K562 (cell line): ENCODE data around the gene CDC45. TPM values are rescaled to one million over a fixed set of nuclear protein-coding genes. Genes with fewer than 3 reads are reported as not detected.

ENCODE experiments used
- ATAC-seq: fragments of 200-7000 bp; cut with Tn5 transposase; 3 replicates; pipeline ENCODE4 v1.9.1; 2020; ENCODE audit warnings: moderate library complexity
- BruUV-seq: library from RNA; stranded (reverse); fragments of 400-500 nt; replicated peaks from 2 replicates; lab custom pipeline; 2021; lab: Mats Ljungman, UMichigan
- CTCF ChIA-PET: fragments of 300-600 bp; formaldehyde crosslinking; extraction: SDS; loops from one replicate; lab custom pipeline; 2021; ENCODE audit warnings: low intra/inter-chr PET ratio; lab: Yijun Ruan, JAX
- POLR2A ChIA-PET: fragments of 300-600, 350-650 bp; sonication (Branson Sonifier 250); formaldehyde crosslinking; extraction: SDS; loops from one replicate; lab custom pipeline; 2021; ENCODE audit warnings: antibody characterized with exemption, inconsistent platforms; lab: Yijun Ruan, JAX
- DNase-seq, 4 experiments: peaks; one replicate each; pipeline versions ENCODE4 v3.0.0 to v3.0.0-alpha.2; 2011 to 2018; ENCODE audit warnings: low spot score in 3 of 4, mixed read lengths in 3 of 4; ENCODE audit errors: extremely low read depth in 1 of 4
- FAIRE-seq: peaks from 2 replicates; lab custom pipeline; 2011; peaks lifted over from hg19 to GRCh38; lab: Jason Lieb, UNC
- H2AFZ ChIP-seq: 2 replicates; pipeline ENCODE4 v1.6.0; 2011; ENCODE audit warnings: low read depth, low read length, control low read depth, inconsistent platforms
- H3K27ac ChIP-seq: fragments of 200-600 bp; 3 replicates; pipeline ENCODE4 v1.8.0; 2011; ENCODE audit warnings: low read depth, mild to moderate bottlenecking, control low read depth, inconsistent platforms, low read length, moderate library complexity, mixed read lengths; ENCODE audit errors: extremely low read depth
- H3K27me3 ChIP-seq, 2 experiments: fragments of 300-600 bp in 1 of 2; 2 replicates in 1 of 2; 3 replicates in 1 of 2; pipeline versions ENCODE4 v1.6.0 to v1.8.0; 2011; ENCODE audit warnings: inconsistent platforms in 2 of 2, low read length in 2 of 2, mild to moderate bottlenecking in 1 of 2, mixed read lengths in 1 of 2, moderate library complexity in 1 of 2; ENCODE audit not compliant: control insufficient read depth in 2 of 2, insufficient read depth in 2 of 2
- H3K36me3 ChIP-seq: fragments of 300-600 bp; 3 replicates; pipeline ENCODE4 v1.8.0; 2011; ENCODE audit warnings: mild to moderate bottlenecking, low read length, inconsistent platforms; ENCODE audit not compliant: control insufficient read depth, insufficient read depth
- H3K4me1 ChIP-seq, 2 experiments: fragments of 200-600 bp in 1 of 2; replicated peaks in 1 of 2; 2 replicates in 1 of 2; 3 replicates in 1 of 2; pipeline versions ENCODE4 v1.5.1 to v1.8.0; 2011; ENCODE audit warnings: inconsistent platforms in 2 of 2, low read length in 2 of 2, mild to moderate bottlenecking in 1 of 2, mixed read lengths in 1 of 2, moderate library complexity in 1 of 2; ENCODE audit not compliant: control insufficient read depth in 2 of 2, insufficient read depth in 2 of 2
- H3K4me2 ChIP-seq: 2 replicates; pipeline ENCODE4 v1.6.1; 2011; ENCODE audit warnings: low read length, control low read depth, inconsistent platforms, mixed read lengths; ENCODE audit not compliant: insufficient read depth
- H3K4me3 ChIP-seq: fragments of 200-600 bp; sonication (generic), shearing (Covaris generic); 2 replicates; pipeline ENCODE4 v1.5.1; 2016; ENCODE audit warnings: control low read depth, inconsistent platforms
- H3K79me2 ChIP-seq: fragments of 200-600 bp; 3 replicates; pipeline ENCODE4 v1.8.0; 2011; ENCODE audit warnings: low read length, inconsistent platforms; ENCODE audit not compliant: control insufficient read depth, insufficient read depth
- H3K9ac ChIP-seq, 2 experiments: 2 replicates each; pipeline versions ENCODE4 v1.6.0 to v1.6.1; 2011; ENCODE audit warnings: low read depth in 2 of 2, low read length in 2 of 2, control low read depth in 1 of 2, inconsistent platforms in 1 of 2, mild to moderate bottlenecking in 1 of 2, mixed read lengths in 1 of 2; ENCODE audit not compliant: insufficient read depth in 1 of 2
- H3K9me1 ChIP-seq: one replicate; pipeline ENCODE4 v1.6.0; 2011; ENCODE audit warnings: inconsistent platforms, mild to moderate bottlenecking, low read length, moderate library complexity; ENCODE audit not compliant: control insufficient read depth, insufficient read depth
- H3K9me3 ChIP-seq: replicated peaks from 2 replicates; pipeline ENCODE4 v1.5.1; 2011; ENCODE audit warnings: low read depth, low read length, inconsistent platforms; ENCODE audit not compliant: control insufficient read depth, insufficient read depth
- H4K20me1 ChIP-seq: replicated peaks from 2 replicates; pipeline ENCODE4 v1.6.1; 2011; ENCODE audit warnings: low read length, inconsistent platforms, mixed read lengths; ENCODE audit not compliant: control insufficient read depth, insufficient read depth
- MEF2A ChIP-seq: IDR thresholded peaks from 2 replicates; pipeline ENCODE4 v1.6.1; 2011; ENCODE audit warnings: low read depth, mild to moderate bottlenecking, low read length, moderate library complexity; ENCODE audit not compliant: control insufficient read depth
- NBN ChIP-seq: fragments of 450-650 bp; IDR thresholded peaks from 2 replicates; pipeline ENCODE4 v1.6.1; 2016; ENCODE audit warnings: low read depth, mild to moderate bottlenecking
- SIN3A ChIP-seq, 2 experiments: fragments of 150-350 bp in 1 of 2; IDR thresholded peaks; 2 replicates each; pipeline ENCODE4 v1.6.1; 2011 to 2016; ENCODE audit warnings: borderline replicate concordance in 2 of 2, low read depth in 2 of 2, low read length in 2 of 2, mild to moderate bottlenecking in 2 of 2, moderate library complexity in 2 of 2; ENCODE audit not compliant: control insufficient read depth in 1 of 2
- SMC3 ChIP-seq: conservative IDR thresholded peaks from 2 replicates; pipeline ENCODE4 v1.6.1; 2011; ENCODE audit warnings: low read depth, low read length, improper control_type of control experiment; ENCODE audit not compliant: insufficient read depth
- XRCC3 ChIP-seq: fragments of 450-650 bp; IDR thresholded peaks from 2 replicates; pipeline ENCODE4 v1.6.1; 2017; ENCODE audit warnings: mild to moderate bottlenecking, moderate library complexity
- ZNF23 ChIP-seq: fragments of 250-450 bp; sonication (Bioruptor Pico); IDR thresholded peaks from 2 replicates; pipeline ENCODE4 v1.4.0; 2020; ENCODE audit warnings: mild to moderate bottlenecking
- ZNF436 ChIP-seq: fragments of 250-450, 450-650 bp; sonication (Bioruptor Pico); formaldehyde crosslinking; IDR thresholded peaks from 2 replicates; pipeline ENCODE4 v1.7.0; 2020; ENCODE audit warnings: mild to moderate bottlenecking
- ZNF561 ChIP-seq: fragments of 450-650 bp; formaldehyde crosslinking; conservative IDR thresholded peaks from 2 replicates; pipeline ENCODE4 v1.4.0; 2020; ENCODE audit warnings: mild to moderate bottlenecking, moderate library complexity
- WGBS: fragments of 100-300 bp; shearing (Covaris generic); methylation state at CpG from one replicate; pipeline ENCODE4 v1.1.6; 2016; ENCODE audit warnings: low coverage, mixed read lengths; ENCODE audit not compliant: insufficient coverage; ENCODE audit errors: missing lambda C conversion rate; 5-methylcytosine and 5-hydroxymethylcytosine counted together
- in situ Hi-C: fragments of 300-500 bp; cut with MboI; formaldehyde crosslinking; loops from 4 replicates; pipeline ENCODE4 v1.15.0; 2018; ENCODE audit warnings: inconsistent platforms, mixed read lengths
- intact Hi-C: fragments of 100-400 bp; cut with micrococcal nuclease; formaldehyde crosslinking; loops from 2 replicates; pipeline ENCODE4 v1.14.2; 2022
- polyA plus RNA-seq, 8 experiments: library from polyadenylated mRNA; depleted of rRNA in 4 of 8; stranded (reverse) in 5 of 8; unstranded in 3 of 8; fragments of >200 nt; fragmentation: Nextera tagmentation in 2 of 8; fragmentation: Illumina TruSeq in 1 of 8; extraction: Ambion mirVana in 2 of 8; extraction: Trizol in 1 of 8; gene quantifications; 2 replicates each; pipeline versions ENCODE4 v1.2.1 to v1.2.3, GENCODE V29; 2011 to 2014; ENCODE audit warnings: inconsistent platforms in 1 of 8, missing spikeins in 1 of 8
- total RNA-seq, 7 experiments: library from RNA; depleted of rRNA in 6 of 7; stranded (reverse); fragments of >200 nt in 6 of 7; fragmentation: Illumina TruSeq in 2 of 7; extraction: Trizol in 2 of 7; gene quantifications; 2 replicates each; pipeline versions ENCODE4 v1.2.1 to v1.2.3, GENCODE V29; 2011 to 2021; ENCODE audit warnings: low replicate concordance in 1 of 7
- TF ChIP-seq, protein P1 (sequence below), 2 experiments: IDR thresholded peaks; 2 replicates each; pipeline ENCODE4 v1.6.1; 2012; ENCODE audit warnings: improper control_type of control experiment in 2 of 2, low read depth in 2 of 2, low read length in 2 of 2, borderline replicate concordance in 1 of 2
- TF ChIP-seq, protein P2 (sequence below): sonication (generic); formaldehyde crosslinking; IDR thresholded peaks from 2 replicates; pipeline ENCODE4 v1.8.0; 2022; ENCODE audit warnings: mild to moderate bottlenecking, low read depth, missing genetic modification reagents
- TF ChIP-seq, protein P3 (sequence below): sonication (generic); formaldehyde crosslinking; IDR thresholded peaks from 2 replicates; pipeline ENCODE4 v1.8.0; 2022; ENCODE audit warnings: mild to moderate bottlenecking, missing genetic modification reagents

CDC45 gene
- total and polyA plus RNA-seq, 9 of the 15 experiments (the other 6 are each of a cell fraction or from before 2014, with no cell fraction given), result 251 to 580 (median 410) TPM

DNA sequence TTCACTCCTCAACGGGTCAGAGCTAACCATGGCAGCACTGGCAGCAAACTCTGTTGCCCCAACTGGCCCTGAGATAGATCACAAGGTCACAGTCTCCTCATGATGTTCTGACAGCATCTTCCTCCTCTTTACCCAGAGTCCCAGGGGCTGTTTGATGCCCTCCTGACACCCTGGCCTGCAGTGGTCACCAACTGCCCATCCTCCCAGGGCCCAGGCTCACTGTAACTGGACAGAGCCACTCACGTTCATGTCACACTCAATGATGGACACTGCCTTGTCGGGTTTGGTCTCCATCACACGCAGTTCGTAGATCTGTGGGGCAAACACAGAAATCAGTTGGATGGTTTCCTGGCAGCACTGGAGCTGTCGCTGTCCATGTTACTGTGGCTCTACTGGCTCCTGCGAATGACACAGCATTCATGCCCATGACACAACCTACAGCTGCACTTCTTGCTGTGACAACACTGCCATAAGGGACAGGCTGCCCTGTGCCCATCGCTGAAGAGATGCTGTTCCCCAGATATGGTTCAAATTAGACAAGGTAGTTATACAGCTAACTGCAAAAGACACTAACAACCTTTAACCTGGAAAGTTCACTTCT lies 21.8 kb upstream of the CDC45 start (continued):
- TF ChIP-seq, protein P1, sequence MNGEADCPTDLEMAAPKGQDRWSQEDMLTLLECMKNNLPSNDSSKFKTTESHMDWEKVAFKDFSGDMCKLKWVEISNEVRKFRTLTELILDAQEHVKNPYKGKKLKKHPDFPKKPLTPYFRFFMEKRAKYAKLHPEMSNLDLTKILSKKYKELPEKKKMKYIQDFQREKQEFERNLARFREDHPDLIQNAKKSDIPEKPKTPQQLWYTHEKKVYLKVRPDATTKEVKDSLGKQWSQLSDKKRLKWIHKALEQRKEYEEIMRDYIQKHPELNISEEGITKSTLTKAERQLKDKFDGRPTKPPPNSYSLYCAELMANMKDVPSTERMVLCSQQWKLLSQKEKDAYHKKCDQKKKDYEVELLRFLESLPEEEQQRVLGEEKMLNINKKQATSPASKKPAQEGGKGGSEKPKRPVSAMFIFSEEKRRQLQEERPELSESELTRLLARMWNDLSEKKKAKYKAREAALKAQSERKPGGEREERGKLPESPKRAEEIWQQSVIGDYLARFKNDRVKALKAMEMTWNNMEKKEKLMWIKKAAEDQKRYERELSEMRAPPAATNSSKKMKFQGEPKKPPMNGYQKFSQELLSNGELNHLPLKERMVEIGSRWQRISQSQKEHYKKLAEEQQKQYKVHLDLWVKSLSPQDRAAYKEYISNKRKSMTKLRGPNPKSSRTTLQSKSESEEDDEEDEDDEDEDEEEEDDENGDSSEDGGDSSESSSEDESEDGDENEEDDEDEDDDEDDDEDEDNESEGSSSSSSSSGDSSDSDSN (IDR thresholded peaks at IDR 0.05; ENCODE audit: borderline replicate concordance in 1 of 2, low read depth in 2 of 2, low read length in 2 of 2), result no peak
- TF ChIP-seq MEF2A (no peak), NBN (no peak), SMC3 (no peak)
- TF ChIP-seq, protein P2, sequence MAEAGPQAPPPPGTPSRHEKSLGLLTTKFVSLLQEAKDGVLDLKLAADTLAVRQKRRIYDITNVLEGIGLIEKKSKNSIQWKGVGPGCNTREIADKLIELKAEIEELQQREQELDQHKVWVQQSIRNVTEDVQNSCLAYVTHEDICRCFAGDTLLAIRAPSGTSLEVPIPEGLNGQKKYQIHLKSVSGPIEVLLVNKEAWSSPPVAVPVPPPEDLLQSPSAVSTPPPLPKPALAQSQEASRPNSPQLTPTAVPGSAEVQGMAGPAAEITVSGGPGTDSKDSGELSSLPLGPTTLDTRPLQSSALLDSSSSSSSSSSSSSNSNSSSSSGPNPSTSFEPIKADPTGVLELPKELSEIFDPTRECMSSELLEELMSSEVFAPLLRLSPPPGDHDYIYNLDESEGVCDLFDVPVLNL (CRISPR knock-in tag), result no peak

DNA sequence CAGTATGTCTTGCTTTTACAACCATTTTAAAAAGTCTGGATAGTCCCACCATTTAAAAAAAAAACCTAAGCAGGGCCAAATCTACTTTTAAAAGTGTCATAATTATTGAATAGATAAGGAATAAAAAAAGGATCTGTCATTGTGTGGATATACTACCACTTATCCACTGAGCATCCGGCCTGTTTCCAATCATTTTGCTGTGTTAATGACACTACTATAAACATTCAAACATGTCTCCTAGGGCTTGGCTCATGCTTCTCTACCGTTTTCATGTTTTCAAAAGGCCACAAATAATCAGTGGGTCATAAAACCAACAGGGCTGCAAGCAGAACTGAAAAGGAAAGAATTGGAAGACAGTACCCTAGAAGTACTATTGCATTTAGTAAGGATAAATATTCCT lies 19.7 kb upstream of the CDC45 start:
- intact Hi-C loops, result no loop called here
- H3K36me3 ChIP-seq, result peaks cover 96% of the 10 kb centered on the region
- CTCF ChIA-PET, result no interaction called here
- TF ChIP-seq ZNF436, result 0 out of 2 replicates have a peak, but pooled peaks have one; percentile 5
- 0 out of 2 replicates have a peak, but pooled peaks have one; percentile 10 for TF ChIP-seq ZNF561 (CRISPR knock-in tag)
- TF ChIP-seq, protein P3, sequence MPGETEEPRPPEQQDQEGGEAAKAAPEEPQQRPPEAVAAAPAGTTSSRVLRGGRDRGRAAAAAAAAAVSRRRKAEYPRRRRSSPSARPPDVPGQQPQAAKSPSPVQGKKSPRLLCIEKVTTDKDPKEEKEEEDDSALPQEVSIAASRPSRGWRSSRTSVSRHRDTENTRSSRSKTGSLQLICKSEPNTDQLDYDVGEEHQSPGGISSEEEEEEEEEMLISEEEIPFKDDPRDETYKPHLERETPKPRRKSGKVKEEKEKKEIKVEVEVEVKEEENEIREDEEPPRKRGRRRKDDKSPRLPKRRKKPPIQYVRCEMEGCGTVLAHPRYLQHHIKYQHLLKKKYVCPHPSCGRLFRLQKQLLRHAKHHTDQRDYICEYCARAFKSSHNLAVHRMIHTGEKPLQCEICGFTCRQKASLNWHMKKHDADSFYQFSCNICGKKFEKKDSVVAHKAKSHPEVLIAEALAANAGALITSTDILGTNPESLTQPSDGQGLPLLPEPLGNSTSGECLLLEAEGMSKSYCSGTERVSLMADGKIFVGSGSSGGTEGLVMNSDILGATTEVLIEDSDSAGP (CRISPR knock-in tag), result 0 out of 2 replicates have a peak, but pooled peaks have one; percentile 5
- TF ChIP-seq XRCC3, result 0 out of 2 replicates have a peak, but pooled peaks have one; percentile 24
- no peak for TF ChIP-seq SIN3A (IDR thresholded peaks at IDR 0.05; ENCODE audit: borderline replicate concordance in 2 of 2, control insufficient read depth in 1 of 2, low read depth in 2 of 2, low read length in 2 of 2)
- 0 out of 2 replicates have a peak, but pooled peaks have one; percentile 25 for TF ChIP-seq ZNF23 (CRISPR knock-in tag)

More for the DNA sequence above, 19.7 kb upstream of the CDC45 start:
- H3K4me3 ChIP-seq, result no peak overlapping the region
- H3K9me1 ChIP-seq, result no peaks in the 10 kb centered on the region
- DNase-seq (no peak), FAIRE-seq (no peak), ATAC-seq (no peak)
- H3K79me2 ChIP-seq, result no peaks in the 10 kb centered on the region
- no peak overlapping the region for H3K4me2 ChIP-seq
- 84% methylated on average over 2 of the region's 2 CpGs for WGBS
- no peaks in the 10 kb centered on the region for H3K9me3 ChIP-seq
- no peak overlapping the region for H3K27ac ChIP-seq
- POLR2A ChIA-PET, result interaction anchor here (1.0 to 13.6 kb wide), 4 partner anchors 7 to 23 kb away, joined by 4 to 148 read pairs (median 68); partner anchors contain the start of genes CDC45 and UFD1
- no TSS peak for BruUV-seq
- H3K4me1 ChIP-seq, result no peaks in the 10 kb centered on the region
- no peak overlapping the region for H2AFZ ChIP-seq
- no peak overlapping the region for H3K9ac ChIP-seq
- H4K20me1 ChIP-seq, result 0 out of 2 replicates have a peak, but pooled peaks cover 3% of the 10 kb centered on the region
- in situ Hi-C loops, result no loop called here
- H3K27me3 ChIP-seq, result no peaks in the 10 kb centered on the region
